GM18498 (cell line): ENCODE measurements around the gene SLC37A1.

ENCODE experiments used
- ATAC-seq: cut with Tn5 transposase; IDR thresholded peaks from one replicate; pipeline ENCODE4 v1.9.1; 2021; ENCODE audit warnings: mild to moderate bottlenecking, moderate library complexity; ENCODE audit not compliant: unreplicated experiment

Gene SLC37A1

DNA sequence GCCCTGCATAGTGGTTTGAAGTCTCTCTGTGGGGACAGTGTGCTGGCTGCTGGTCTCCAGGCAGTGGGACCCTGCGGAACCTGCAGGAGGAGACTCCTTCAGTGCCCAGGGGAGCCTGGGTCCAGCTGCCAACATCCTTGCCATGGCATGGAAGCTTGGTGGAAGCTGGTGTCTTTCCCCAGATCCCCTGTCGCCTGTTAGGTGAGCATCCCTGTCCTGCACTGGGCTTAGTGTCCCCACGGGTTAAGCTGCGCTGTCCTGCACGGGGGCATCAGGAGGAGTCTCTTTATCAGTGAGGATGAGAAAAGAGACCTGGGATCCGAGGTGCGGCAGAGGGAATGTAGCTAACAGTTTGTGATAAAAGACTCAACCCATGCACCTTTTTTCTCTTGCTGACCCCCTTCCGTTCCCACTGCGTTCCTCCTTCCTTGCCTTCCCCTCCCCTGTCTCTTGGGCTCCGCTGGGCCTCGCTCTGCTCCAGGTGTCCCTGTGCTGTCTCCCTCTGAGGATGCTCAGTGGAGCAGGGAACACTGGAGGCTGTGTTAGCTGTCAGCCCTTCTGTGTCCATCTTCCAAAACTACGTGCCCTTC is 59.3 kb downstream of the SLC37A1 start:
- no peak for ATAC-seq

DNA sequence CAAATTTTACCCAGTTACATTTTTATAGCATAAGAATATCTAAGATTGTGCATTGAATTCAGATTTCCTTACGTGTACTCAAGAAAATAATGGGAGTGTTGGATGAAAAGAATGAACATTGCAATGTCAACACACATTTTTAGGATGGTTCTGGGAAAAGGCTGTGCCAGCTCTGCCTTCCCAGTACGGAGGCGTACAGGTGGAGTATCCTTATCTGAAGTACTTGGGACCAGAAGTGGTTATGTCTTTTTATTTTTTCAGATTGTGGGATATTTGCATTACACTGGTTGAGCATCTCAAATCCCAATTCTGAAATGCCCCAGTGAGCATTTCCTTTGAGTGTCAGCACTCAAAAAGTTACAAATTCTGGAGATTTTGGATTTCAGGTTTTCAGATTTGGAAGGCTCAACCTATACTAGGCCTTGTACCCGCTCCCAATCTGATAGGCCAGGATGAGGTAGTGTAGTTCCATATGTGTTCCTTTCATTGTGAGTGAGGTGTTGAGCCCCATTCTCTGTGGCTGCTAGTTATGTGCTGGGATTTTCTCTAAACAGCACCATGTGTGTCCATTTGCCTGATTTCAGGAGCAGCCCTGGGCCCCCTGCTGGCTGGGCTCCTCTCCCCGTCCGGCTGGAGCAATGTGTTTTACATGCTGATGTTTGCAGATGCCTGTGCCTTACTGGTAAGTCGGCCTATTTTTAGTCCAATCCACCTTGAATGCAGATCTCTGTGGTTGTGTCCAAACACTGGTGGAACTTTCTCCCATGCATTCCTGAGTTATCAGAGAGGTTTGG is 60.8 kb downstream of the SLC37A1 start:
- no peak for ATAC-seq

DNA sequence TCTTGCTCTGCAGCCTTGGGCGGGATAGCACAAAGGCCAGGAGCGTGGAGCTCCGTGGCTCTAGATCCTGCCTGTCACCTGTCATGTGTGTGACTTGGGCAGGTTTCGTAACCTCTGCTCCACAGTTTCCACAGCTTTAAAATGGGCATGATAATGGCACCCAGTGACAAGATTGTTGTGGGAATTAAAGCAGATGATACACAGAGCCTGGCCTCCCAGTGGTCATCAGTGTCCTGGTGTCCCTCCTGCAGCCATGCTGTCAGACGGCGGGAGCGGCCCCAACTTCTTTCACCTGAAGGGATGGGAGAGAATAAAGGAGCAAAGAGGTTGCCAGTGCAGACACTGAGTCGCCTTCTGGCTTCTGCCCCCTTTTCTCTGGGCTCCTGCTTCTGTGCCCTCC is 61.5 kb downstream of the SLC37A1 start:
- no peak for ATAC-seq

DNA sequence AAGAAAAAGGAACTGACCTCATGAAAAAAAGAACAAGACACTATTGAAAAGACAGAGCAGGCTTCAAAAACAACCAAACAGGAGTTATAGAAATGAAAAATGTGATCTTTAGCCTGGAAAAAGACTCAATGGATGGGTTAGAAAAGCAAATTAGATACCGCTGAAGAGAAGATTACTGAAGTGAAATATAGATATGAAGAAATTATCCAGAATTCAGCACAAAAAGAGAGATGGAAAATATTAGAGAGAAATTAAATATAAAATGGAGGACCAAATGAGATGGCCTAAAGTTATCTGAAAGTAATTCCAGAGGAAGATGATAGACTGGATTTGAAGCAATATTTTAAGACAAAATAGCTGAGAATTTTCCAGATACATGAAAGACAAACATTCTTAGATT is 63.0 kb downstream of the SLC37A1 start:
- no peak for ATAC-seq

DNA sequence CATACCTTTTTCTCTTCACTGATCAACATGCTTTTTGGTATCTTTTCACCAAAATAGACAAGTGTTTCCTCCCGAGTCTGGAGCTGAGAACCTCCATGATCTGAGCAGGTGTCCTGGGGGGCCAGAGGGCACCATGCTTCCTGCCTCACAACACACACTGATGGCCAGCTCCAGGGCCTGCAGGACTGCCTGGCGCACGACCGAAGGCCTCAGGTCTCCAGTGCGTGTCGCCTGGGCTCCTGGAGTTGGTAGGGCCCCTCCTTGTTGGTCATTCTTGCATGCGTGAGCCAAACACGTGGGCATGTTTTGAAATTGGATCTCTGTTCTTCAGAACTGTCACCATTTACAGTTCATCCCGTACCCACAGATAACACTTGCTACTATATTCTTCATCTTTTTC is 64.4 kb downstream of the SLC37A1 start:
- ATAC-seq = no peak

DNA sequence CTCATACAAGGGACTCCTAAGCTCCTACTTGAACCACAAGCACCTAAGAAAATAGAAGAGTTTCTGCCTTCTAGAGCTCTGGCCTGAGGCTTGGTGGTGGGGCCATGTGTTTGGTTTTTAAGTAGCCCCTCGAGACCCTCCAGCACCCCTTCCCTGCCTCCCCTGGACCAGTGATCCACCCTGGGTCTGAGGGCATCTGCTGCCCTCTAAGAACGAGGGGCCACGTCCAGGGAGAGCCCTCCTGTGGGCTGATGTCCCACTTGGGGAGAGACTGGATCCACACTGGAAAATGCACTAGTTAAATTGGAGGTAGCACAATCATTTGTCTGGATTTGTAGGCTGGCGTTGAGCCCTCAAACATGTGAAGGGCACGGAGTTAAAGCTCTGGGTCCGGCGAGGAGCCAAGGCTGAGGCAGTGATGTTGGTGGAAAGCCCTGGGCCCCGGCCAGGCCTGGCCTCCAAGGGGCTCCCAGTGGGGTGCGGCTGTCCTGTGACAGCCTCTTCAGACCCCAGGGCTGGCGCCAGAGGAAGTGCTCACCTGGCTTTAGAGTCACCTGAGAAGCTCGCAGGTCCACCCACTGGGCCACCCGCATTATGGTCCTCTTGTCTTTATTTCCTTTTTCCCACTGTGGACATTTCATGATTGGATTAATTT is 65.2 kb downstream of the SLC37A1 start:
- ATAC-seq = no peak

DNA sequence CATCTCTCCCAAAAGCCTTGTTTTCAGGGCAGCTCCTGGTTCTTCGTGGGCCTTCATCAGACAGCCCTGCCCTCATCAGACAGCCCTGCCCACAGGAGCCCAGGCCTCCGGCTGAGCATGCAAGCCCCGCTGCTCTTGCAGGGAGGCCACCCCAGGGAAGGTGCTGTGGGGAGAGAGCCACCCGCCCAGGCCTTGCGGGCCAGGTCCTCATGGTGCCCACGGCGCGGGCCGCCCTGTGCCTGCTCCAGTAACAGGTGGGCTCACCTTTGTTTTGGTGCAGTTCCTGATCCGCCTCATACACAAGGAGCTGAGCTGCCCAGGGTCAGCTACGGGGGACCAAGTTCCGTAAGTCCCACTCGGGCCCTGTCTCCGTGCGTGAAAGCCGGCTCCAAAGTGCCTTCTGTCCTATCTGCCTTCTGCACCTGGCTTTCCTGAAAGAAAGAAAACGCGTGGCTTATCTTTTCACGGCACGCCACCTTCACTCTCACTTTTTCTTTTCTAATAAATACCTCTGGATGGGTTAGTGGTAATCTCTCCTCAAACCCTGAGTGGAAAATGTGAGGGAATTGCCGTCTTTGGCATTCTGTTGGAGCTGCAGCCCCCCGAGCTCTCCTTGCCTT is 65.9 kb downstream of the SLC37A1 start:
- ATAC-seq = no peak

DNA sequence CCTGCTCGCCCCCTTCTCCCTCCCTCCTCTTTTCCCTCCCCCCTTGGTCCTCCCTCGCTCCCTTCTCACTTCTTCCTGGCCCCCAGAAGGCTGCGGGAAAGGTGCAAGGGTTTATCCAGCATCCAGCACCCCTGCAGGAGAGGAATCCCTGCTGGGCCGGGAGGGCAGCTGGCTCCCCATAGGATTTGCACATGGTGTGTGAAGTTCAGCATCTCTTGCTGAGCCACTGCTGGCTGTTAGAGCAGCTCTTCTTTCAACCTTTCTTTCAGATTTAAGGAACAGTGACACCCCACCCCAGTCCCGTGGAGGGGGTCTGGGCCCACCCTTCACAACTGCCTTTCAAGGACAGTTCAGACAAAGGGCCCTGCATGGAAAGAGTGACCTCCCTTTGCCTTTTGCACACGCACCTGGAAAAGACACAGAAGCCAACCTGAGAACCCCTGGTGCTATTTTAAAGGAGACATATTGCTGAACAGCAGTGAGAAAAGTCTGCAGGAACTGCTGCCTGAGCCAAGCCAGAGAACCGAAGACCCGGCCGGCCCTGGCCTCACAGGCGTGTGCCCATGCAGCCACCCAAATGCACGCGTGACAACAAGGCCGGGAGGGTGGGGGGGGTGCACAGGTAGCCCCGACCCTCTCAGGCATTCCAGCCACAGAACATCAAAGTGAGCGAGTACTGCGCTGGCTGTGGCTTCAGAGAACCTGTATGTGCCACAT is 66.6 kb downstream of the SLC37A1 start:
- ATAC-seq = no peak

DNA sequence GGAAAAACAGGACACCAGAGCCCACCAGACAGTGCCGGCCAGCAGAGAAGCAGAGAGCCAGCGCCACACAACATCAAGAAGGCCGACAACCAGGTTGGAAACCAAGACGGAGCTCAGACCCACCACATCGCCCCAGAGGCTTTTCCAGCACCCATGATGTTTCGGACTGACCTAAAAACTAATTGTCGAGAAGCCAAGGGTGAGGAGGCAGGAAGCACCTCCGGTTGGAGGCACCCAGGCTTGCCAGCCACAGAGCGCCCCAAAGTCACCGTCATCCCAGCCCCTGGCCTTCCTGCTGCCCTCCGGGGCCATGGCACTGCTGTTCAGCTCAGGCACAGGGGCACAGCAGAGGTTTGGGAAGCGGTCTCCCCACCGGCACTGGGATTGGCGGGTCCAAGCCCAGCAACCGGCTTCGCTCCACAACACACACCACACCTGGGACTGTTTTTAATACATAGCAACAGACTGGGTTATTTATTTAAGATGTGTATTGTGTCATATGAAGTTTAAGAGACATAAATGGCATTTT is 67.2 kb downstream of the SLC37A1 start:
- no peak for ATAC-seq

DNA sequence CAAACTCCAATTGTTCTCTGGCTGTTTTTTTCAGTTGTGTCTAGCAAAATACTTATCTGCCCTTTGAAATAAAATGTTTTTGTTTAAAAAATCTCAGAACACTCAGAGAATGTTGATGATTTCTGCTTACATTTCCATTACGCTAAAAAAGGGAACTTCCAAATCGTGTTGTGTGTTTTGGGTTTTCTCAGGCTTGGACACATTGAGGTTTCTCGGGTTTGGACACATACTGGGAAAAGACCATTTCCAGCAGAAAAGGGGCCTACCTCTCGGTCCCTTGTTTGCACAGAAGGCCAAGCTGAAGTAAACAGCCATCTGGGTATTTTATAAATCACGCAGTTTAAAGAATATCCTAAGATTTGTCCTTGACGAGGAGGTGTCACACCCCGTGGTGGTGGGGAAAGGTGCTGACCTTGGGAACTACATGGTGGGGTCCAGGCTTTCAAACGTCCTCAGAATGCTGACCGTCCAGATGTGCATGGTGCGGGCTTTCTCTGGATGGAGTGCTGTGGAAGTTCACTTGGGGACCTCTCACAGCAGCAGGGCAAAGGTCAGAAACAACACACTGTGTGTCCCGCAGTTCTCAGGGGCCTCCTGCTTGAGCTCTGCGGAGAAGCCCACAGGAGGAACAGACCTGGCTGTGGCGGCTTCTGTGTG is 67.8 kb downstream of the SLC37A1 start:
- no peak for ATAC-seq

DNA sequence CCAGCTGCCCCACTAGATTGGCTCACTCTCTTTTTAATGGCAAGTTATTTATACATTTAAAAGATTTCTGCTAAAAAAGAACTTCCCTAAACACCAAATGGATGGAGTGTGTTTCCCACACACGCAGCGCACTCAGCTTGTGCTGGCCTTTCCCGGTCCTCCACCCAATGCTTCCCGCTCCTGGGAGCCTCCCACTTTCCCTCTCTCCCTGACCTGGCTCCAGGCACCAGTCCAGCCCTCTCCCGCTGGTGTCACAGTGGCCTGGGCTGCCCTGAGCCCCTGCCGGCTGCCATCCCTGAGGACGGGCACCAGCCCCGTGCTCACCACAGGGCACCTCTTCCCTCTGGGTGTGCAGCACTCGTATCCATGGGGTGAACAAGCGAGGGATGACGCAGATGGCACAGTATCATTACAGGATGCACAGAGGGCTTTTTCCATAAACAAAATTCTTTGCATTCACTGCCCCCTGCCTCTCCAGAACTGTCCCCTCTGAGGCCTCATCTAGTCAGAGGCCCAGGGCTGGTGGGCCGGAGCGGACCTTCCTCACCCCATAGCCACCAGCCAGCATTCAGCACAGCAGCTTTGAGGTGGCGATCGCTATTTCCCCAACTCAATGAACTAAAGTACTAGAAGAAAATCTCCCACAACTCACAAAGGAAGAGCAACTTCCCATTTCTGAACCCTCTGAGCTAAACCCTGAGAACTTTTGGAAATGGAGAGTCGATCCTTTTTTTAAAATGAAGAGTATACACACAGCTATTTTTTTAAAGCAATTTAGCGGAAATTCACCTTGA is 68.5 kb downstream of the SLC37A1 start:
- no peak for ATAC-seq

DNA sequence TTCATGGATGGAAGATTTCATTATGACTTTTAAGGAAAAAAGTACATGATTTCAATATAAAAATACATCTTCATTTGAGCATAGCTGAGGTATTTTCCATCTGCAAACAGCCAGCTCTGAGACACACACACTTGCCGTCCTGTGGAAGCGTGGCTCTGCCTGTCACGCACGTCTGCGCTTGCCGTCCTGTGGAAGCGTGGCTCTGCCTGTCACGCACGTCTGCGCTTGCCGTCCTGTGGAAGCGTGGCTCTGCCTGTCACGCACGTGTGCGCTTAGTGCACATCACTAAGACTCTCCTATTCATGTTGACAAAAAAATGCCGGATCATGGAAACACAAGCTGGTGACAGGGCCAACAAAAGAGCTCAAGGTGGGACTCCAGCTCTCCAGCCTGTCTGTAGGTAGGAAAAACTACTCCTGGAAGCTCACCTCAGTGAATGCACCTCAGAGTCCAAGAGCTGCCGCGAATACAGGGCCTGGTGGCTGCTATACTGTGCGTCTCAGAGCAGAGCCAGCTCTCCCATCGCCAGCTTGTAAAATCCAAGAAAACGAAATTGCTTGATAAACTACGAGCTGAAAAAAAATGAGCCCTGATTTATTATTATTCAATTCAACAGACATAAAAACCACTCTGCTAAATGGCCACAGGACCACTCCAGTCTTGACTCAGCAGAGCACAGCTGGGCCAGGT is 69.3 kb downstream of the SLC37A1 start:
- ATAC-seq = no peak

DNA sequence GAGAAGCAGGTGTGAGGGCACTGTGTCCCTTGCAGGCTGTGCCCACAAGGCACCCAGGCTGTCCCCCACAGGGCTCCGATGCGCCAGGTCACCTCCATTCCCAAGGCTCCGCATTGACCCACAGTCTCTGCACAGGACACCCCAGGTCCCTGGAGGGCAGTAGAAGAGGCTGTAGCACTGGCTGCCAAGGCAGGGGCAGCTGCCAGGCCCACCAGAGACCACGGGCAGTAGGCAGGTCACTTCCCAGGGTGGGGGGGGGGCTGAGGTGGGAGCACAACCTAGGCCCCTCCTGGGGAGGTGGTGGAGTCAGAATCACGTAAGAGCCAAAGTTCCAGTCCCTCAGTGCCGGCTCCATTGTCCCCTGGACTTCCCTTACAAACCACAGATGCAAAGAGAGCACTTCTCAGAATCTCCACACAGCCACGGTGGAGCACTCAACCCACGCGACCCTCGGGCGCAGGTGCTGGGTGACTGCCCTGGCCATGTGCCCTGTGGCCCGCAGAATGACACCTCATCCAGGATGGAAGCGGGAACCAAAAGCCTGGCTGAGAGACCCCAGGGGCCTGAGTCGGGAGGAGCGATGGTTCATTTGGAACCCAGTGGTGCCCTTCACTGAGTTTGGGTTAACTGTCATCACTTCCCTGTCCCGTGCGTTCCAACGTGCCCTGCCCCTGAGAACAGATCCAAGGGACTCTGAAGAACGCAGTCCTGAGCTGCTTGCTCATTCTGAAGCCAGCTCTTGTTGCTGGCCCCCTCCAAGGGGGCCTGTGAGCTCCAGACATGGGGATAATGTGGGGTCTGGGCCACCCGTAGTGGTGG is 70.0 kb downstream of the SLC37A1 start:
- ATAC-seq = no peak

DNA sequence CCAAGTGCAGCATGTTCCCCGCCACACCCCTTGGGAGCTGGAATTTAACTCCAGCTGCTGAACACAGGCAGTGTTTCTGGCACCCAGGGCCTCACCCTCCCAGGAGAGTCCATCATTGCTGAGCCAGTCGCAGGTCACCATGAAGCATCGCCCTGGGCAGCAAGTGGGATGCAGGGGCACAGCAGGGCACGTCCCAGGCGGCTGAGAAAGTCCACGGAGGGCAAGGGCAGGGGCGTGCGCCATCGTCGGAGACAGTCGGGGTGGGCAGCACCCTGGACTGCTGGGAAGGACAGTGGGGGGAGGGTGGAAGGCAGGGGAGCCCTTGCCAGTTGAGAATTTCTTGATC is 70.6 kb downstream of the SLC37A1 start:
- ATAC-seq = no peak

DNA sequence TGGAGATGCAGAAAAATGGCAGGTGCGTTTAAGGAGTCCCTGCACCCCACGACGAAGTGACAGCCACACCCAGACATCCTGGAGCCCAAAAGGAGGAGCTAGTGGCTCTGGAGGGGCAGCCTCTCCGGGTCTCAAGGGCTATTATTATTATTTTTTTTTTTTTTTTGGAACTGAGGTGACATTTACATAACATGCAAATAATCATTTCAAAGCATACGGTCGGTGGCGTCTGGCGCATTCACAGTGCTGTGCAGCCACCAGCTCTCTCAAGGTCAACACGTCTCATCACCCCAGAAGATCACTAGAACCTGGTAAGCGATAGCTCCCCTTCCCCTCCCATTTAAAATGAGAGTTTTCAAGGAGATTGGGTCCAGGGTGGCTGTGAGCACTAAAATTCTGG is 72.2 kb downstream of the SLC37A1 start:
- ATAC-seq = no peak

DNA sequence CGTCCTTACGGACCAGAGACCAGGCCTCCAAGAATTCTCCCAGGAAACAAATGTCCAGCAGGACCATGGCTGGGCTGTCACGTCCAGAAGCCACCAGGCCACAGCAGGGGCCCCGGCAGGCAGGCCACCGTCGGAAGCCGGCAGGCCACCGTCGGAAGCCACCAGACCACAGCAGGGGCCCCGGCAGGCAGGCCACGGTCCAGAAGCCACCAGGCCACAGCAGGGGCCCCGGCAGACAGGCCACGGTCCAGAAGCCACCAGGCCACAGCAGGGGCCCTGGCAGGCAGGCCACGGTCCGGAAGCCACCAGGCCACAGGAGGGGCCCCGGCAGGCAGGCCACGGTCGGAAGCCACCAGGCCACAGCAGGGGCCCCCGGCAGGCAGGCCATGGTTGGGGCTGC is 72.8 kb downstream of the SLC37A1 start:
- no peak for ATAC-seq

DNA sequence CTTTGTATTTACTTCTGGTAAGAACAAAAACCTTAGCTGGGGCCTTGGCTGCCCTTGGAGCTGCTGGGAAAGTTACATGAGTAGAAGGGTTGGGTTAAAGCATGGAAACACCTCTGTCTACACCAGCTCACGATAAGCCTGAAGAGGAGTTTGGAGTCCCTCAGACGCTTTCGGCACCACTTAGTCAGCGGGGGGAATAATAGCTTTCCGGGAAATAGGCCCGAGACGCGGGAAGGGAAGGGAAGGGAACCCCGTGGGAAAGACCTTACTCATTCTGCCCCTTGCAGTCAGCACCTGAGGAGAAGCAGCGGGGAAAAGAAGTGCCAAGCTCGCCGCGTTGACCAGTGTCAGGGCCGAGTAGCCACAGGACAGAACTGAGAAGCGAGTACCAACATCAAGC is 73.4 kb downstream of the SLC37A1 start:
- ATAC-seq = no peak

DNA sequence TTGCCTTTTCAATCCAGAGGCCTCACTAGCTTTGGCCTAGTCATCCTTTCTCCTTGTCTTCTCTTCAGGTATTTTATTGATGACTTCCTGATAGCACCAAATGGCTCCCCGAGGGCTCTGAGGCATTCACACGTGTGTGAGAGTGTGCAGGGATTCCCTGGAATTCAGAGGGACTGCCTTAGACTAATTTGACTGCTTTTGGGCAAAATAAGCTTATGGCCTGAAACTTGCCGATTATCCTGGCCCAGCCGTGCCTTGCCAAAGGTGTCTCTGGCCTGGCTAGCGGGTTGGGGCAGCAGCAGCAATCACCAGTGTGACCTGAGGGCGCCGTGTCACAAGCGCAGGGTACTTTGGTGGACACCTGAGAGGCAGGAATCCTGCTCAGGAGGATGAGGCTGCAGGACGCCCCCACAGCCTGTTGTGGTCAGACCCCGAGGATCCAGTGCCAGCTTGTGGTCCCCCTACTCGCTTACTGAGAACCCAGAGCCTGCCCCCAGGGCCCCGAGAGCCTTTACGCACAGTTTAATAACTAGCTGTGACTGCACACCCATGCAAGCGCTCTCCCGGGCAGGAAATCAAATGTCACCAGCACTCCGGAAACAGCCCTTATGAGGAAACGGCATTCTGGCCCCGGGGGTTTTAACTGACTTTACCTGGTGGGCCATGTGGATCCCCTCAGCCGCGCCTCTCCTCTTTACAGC is 76.9 kb downstream of the SLC37A1 start:
- ATAC-seq = no peak
